Neural cell (in vitro differentiated cells): Measurements from ENCODE around the gene CACNA1I. TPM values are rescaled to one million over a fixed set of nuclear protein-coding genes. Genes with fewer than 3 reads are reported as not detected.

ENCODE experiments used
- H2AFZ ChIP-seq: fragments of 200-600, 300-800 bp; sonication (generic), shearing (Covaris generic); 2 replicates; pipeline ENCODE4 v1.6.0; 2014; ENCODE audit warnings: low read depth, mild to moderate bottlenecking, antibody characterized with exemption, low read length, moderate library complexity
- H3F3A ChIP-seq: fragments of 200-600 bp; shearing (Covaris generic); 2 replicates; pipeline ENCODE4 v1.6.1; 2016; ENCODE audit warnings: mild to moderate bottlenecking, moderate library complexity, mixed read lengths, antibody characterized with exemption, low read length; ENCODE audit not compliant: insufficient read depth, poor library complexity, severe bottlenecking
- H3K27ac ChIP-seq: fragments of 200-600, 300-800 bp; sonication (generic), shearing (Covaris generic); 2 replicates; pipeline ENCODE4 v1.5.1; 2014; ENCODE audit warnings: mild to moderate bottlenecking, low read length, moderate library complexity
- H3K27me3 ChIP-seq: fragments of 300-800, 200-600 bp; sonication (generic), shearing (Covaris generic); 2 replicates; pipeline ENCODE4 v1.6.0; 2014; ENCODE audit warnings: mild to moderate bottlenecking, low read depth, low read length, moderate library complexity; ENCODE audit not compliant: insufficient read depth
- H3K36me3 ChIP-seq: fragments of 300-800, 200-600 bp; sonication (generic), shearing (Covaris generic); 2 replicates; pipeline ENCODE4 v1.5.1; 2014; ENCODE audit warnings: mild to moderate bottlenecking, antibody characterized with exemption, low read length, moderate library complexity; ENCODE audit not compliant: insufficient read depth
- H3K4me2 ChIP-seq: fragments of 300-800, 200-600 bp; sonication (generic), shearing (Covaris generic); 2 replicates; pipeline ENCODE4 v1.6.0; 2014; ENCODE audit warnings: mild to moderate bottlenecking, low read length
- H3K4me3 ChIP-seq: fragments of 300-800, 200-600 bp; sonication (generic), shearing (Covaris generic); 2 replicates; pipeline ENCODE4 v1.5.1; 2014; ENCODE audit warnings: mild to moderate bottlenecking, low read length, moderate library complexity
- H3K79me2 ChIP-seq: fragments of 200-600 bp; shearing (Covaris generic); replicated peaks from 2 replicates; pipeline ENCODE4 v1.6.0; 2014; ENCODE audit warnings: mild to moderate bottlenecking, low read length, moderate library complexity; ENCODE audit not compliant: insufficient read depth
- H3K9ac ChIP-seq: fragments of 300-800, 200-600 bp; sonication (generic), shearing (Covaris generic); 2 replicates; pipeline ENCODE4 v1.6.1; 2016; ENCODE audit warnings: mild to moderate bottlenecking, low read length, mixed read lengths
- H3K9me2 ChIP-seq: fragments of 200-600 bp; shearing (Covaris generic); 2 replicates; pipeline ENCODE4 v1.6.1; 2016; ENCODE audit warnings: mild to moderate bottlenecking, low read length, mixed read lengths; ENCODE audit not compliant: insufficient read depth
- H3K9me3 ChIP-seq: fragments of 200-600, 300-800 bp; sonication (generic), shearing (Covaris generic); 2 replicates; pipeline ENCODE4 v1.6.1; 2016; ENCODE audit warnings: mild to moderate bottlenecking, mixed run types, low read length, moderate library complexity, mixed read lengths
- H4K20me1 ChIP-seq: fragments of 200-600 bp; shearing (Covaris generic); 2 replicates; pipeline ENCODE4 v1.6.1; 2016; ENCODE audit warnings: mild to moderate bottlenecking, mixed run types; ENCODE audit not compliant: insufficient read depth
- EP300 ChIP-seq: fragments of 450-650 bp; conservative IDR thresholded peaks from 2 replicates; pipeline ENCODE4 v1.6.1; 2014; ENCODE audit warnings: antibody characterized with exemption, mild to moderate bottlenecking, moderate library complexity; ENCODE audit not compliant: poor library complexity, severe bottlenecking
- EZH2 ChIP-seq: fragments of 200-600, 300-800 bp; shearing (Covaris generic), sonication (generic); IDR thresholded peaks from 2 replicates; pipeline ENCODE4 v1.6.1; 2014; ENCODE audit warnings: antibody characterized with exemption, low read length, borderline replicate concordance, mild to moderate bottlenecking; ENCODE audit not compliant: insufficient read depth, poor library complexity, severe bottlenecking
- MXI1 ChIP-seq: fragments of 450-650 bp; conservative IDR thresholded peaks from 2 replicates; pipeline ENCODE4 v1.6.1; 2014; ENCODE audit warnings: antibody characterized with exemption, mild to moderate bottlenecking; ENCODE audit not compliant: poor library complexity, severe bottlenecking
- POLR2AphosphoS5 ChIP-seq: IDR thresholded peaks from 2 replicates; pipeline ENCODE4 v1.6.1; 2012
- RAD21 ChIP-seq: fragments of 450-650 bp; conservative IDR thresholded peaks from 2 replicates; pipeline ENCODE4 v1.6.1; 2014; ENCODE audit warnings: antibody characterized with exemption, mild to moderate bottlenecking, moderate library complexity
- REST ChIP-seq: IDR thresholded peaks from 2 replicates; pipeline ENCODE4 v1.6.1; 2012; ENCODE audit warnings: borderline replicate concordance
- SMC3 ChIP-seq: fragments of 450-650 bp; conservative IDR thresholded peaks from 2 replicates; pipeline ENCODE4 v1.6.1; 2014; ENCODE audit warnings: antibody characterized with exemption, mild to moderate bottlenecking, moderate library complexity; ENCODE audit not compliant: poor library complexity
- TAF1 ChIP-seq: IDR thresholded peaks from 2 replicates; pipeline ENCODE4 v1.6.1; 2012; ENCODE audit warnings: low read depth
- polyA plus RNA-seq: library from polyadenylated mRNA; depleted of rRNA; stranded (reverse); fragments of >200 nt; gene quantifications from 2 replicates; pipeline ENCODE4 v1.2.3, GENCODE V29; 2014
- TF ChIP-seq, protein P1 (sequence below): fragments of 450-650 bp; IDR thresholded peaks from 2 replicates; pipeline ENCODE4 v1.5.1; 2014; ENCODE audit warnings: antibody characterized with exemption, mild to moderate bottlenecking, moderate library complexity; ENCODE audit not compliant: poor library complexity, severe bottlenecking

CACNA1I gene
- polyA plus RNA-seq, 1 donor from 2014 or later: 1.9 TPM

DNA sequence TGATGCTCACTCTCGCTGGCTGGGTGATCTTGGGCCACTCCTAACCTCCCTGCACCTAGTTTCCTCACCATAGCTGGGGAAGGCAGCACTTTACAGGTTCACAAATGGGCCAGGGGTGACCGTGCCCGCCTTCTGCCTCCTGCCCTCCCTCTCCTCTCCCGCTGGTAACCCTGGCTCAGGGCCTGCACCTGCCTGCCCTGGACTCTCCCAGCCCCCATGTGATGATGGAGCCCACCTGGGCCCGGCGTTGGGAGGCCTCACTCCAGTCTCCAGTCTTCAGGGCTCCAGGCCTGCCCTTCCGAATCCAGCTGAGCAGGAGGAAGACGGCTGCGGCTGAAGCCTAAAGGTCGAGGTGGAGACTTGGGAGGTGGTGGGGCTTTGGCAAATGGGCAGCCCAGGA is 152.9 kb downstream of the CACNA1I start:
- Histone ChIP-seq H3K4me2 (no peak overlapping the region), H3K36me3 (no peaks in the 10 kb centered on the region), H3K4me3 (no peak overlapping the region), H2AFZ (no peak overlapping the region), H3K9me2 (no peaks in the 10 kb centered on the region), H3K9me3 (no peaks in the 10 kb centered on the region), H3K79me2 (no peaks in the 10 kb centered on the region), H3K9ac (no peak overlapping the region), H3F3A (no peaks in the 10 kb centered on the region), H3K27ac (no peak overlapping the region), H3K27me3 (no peaks in the 10 kb centered on the region), H4K20me1 (no peaks in the 10 kb centered on the region)
- no peak for TF ChIP-seq RAD21
- no peak for TF ChIP-seq MXI1
- no peak for TF ChIP-seq TAF1
- no peak for TF ChIP-seq SMC3
- TF ChIP-seq EP300: no peak
- TF ChIP-seq, protein P1, sequence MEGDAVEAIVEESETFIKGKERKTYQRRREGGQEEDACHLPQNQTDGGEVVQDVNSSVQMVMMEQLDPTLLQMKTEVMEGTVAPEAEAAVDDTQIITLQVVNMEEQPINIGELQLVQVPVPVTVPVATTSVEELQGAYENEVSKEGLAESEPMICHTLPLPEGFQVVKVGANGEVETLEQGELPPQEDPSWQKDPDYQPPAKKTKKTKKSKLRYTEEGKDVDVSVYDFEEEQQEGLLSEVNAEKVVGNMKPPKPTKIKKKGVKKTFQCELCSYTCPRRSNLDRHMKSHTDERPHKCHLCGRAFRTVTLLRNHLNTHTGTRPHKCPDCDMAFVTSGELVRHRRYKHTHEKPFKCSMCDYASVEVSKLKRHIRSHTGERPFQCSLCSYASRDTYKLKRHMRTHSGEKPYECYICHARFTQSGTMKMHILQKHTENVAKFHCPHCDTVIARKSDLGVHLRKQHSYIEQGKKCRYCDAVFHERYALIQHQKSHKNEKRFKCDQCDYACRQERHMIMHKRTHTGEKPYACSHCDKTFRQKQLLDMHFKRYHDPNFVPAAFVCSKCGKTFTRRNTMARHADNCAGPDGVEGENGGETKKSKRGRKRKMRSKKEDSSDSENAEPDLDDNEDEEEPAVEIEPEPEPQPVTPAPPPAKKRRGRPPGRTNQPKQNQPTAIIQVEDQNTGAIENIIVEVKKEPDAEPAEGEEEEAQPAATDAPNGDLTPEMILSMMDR: no peak

GRCh38 chr22:39723899-39724351 is 153.4 kb downstream of the CACNA1I start:
- H2AFZ ChIP-seq: no peak overlapping the region
- H3K27me3 ChIP-seq: no peaks in the 10 kb centered on the region
- H3K9ac ChIP-seq: no peak overlapping the region
- no peak overlapping the region for H3K4me3 ChIP-seq
- no peaks in the 10 kb centered on the region for H4K20me1 ChIP-seq
- H3K4me2 ChIP-seq: no peak overlapping the region
- no peak overlapping the region for H3K27ac ChIP-seq
- H3K9me2 ChIP-seq: no peaks in the 10 kb centered on the region
- no peaks in the 10 kb centered on the region for H3K36me3 ChIP-seq
- H3F3A ChIP-seq: no peaks in the 10 kb centered on the region
- TF ChIP-seq EP300 (no peak), POLR2AphosphoS5 (no peak), EZH2 (no peak), SMC3 (no peak), TAF1 (no peak), RAD21 (no peak)
- H3K9me3 ChIP-seq: no peaks in the 10 kb centered on the region
- no peaks in the 10 kb centered on the region for H3K79me2 ChIP-seq

- no peaks in the 10 kb centered on the region for H3K9me2 ChIP-seq
- no peaks in the 10 kb centered on the region for H3K36me3 ChIP-seq
- H3K27me3 ChIP-seq: no peaks in the 10 kb centered on the region
- TF ChIP-seq POLR2AphosphoS5 (no peak), SMC3 (no peak), EP300 (no peak), RAD21 (no peak), MXI1 (no peak), REST (no peak), TAF1 (no peak), EZH2 (no peak)
- TF ChIP-seq, protein P1: no peak
- no peak overlapping the region for H3K27ac ChIP-seq
- no peak overlapping the region for H3K4me3 ChIP-seq
- no peaks in the 10 kb centered on the region for H4K20me1 ChIP-seq
- H3K9ac ChIP-seq: no peak overlapping the region
- H3K4me2 ChIP-seq: no peak overlapping the region
- no peaks in the 10 kb centered on the region for H3F3A ChIP-seq
- H3K9me3 ChIP-seq: no peaks in the 10 kb centered on the region
- no peak overlapping the region for H2AFZ ChIP-seq
- H3K79me2 ChIP-seq: no peaks in the 10 kb centered on the region
Measured at GRCh38 chr22:39724390-39724789, 153.8 kb downstream of the CACNA1I start.
